ENCODE data around the gene CDKN1A.

DNA sequence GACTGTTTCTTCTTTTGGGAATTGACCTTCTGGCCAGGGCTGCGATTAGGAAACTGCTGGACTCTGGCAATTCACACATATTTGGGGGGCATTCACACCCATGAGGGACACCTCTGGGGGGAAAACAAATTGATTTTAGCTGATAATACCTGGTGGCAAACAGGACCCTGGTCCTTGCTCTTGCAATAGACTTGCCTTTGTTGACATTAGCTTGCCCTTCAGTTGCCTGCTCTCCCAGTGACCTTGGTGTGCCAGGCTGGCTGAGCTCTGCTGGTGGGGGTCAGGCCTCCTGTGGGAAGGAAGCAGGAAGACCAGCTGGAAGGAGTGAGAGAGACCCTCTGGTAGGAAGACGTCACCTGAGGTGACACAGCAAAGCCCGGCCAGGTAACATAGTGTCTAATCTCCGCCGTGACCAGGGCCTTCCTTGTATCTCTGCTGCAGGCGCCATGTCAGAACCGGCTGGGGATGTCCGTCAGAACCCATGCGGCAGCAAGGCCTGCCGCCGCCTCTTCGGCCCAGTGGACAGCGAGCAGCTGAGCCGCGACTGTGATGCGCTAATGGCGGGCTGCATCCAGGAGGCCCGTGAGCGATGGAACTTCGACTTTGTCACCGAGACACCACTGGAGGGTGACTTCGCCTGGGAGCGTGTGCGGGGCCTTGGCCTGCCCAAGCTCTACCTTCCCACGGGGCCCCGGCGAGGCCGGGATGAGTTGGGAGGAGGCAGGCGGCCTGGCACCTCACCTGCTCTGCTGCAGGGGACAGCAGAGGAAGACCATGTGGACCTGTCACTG lies 5.3 kb downstream of the CDKN1A start:
- TF ChIP-seq, protein P1, sequence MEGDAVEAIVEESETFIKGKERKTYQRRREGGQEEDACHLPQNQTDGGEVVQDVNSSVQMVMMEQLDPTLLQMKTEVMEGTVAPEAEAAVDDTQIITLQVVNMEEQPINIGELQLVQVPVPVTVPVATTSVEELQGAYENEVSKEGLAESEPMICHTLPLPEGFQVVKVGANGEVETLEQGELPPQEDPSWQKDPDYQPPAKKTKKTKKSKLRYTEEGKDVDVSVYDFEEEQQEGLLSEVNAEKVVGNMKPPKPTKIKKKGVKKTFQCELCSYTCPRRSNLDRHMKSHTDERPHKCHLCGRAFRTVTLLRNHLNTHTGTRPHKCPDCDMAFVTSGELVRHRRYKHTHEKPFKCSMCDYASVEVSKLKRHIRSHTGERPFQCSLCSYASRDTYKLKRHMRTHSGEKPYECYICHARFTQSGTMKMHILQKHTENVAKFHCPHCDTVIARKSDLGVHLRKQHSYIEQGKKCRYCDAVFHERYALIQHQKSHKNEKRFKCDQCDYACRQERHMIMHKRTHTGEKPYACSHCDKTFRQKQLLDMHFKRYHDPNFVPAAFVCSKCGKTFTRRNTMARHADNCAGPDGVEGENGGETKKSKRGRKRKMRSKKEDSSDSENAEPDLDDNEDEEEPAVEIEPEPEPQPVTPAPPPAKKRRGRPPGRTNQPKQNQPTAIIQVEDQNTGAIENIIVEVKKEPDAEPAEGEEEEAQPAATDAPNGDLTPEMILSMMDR (IDR thresholded peaks at IDR 0.05): no peak
- TF ChIP-seq POLR2A (IDR thresholded peaks at IDR 0.05) (no peak), EP300 (IDR thresholded peaks at IDR 0.05) (no peak), POLR2AphosphoS5 (IDR thresholded peaks at IDR 0.05) (no peak)

Data from gastroesophageal sphincter (tissue), 3 donors.